ENCODE data around the gene TSC22D2.
A peak's percentile ranks its signal among the peaks of the same experiment; 100 is the strongest.

The TSC22D2 gene

GRCh38 chr3:150408221-150409124, at the start of gene TSC22D2:
Gene TSC22D2, plus strand, starts transcription at chr3:150408298. Its CDS starts 1,053 bp downstream, at chr3:150409351.
- DNase-seq, result peak; percentile 94

- DNase-seq, result no peak
Observed at GRCh38 chr3:150359381-150359780, 48.7 kb upstream of the TSC22D2 start.

GRCh38 chr3:150360966-150361365, 47.1 kb upstream of the TSC22D2 start:
- DNase-seq, result no peak

GRCh38 chr3:150362515-150363302, 45.4 kb upstream of the TSC22D2 start:
- no peak for DNase-seq

- no peak for DNase-seq
Observed at GRCh38 chr3:150363420-150363819, 44.7 kb upstream of the TSC22D2 start.

GRCh38 chr3:150365132-150365604, 42.9 kb upstream of the TSC22D2 start:
- peak; percentile 36 for DNase-seq

GRCh38 chr3:150367757-150368156, 40.3 kb upstream of the TSC22D2 start:
- DNase-seq, result no peak

GRCh38 chr3:150370122-150370602, 37.9 kb upstream of the TSC22D2 start:
- DNase-seq, result no peak

- DNase-seq, result no peak
Observed at GRCh38 chr3:150370999-150371398, 37.1 kb upstream of the TSC22D2 start.

GRCh38 chr3:150371741-150372254, 36.3 kb upstream of the TSC22D2 start:
- DNase-seq, result no peak

GRCh38 chr3:150372320-150372719, 35.8 kb upstream of the TSC22D2 start:
- no peak for DNase-seq

GRCh38 chr3:150372722-150373121, 35.4 kb upstream of the TSC22D2 start:
- DNase-seq, result no peak

GRCh38 chr3:150373234-150373875, 34.7 kb upstream of the TSC22D2 start:
- DNase-seq, result no peak

- DNase-seq, result no peak
Observed at GRCh38 chr3:150374975-150375374, 33.1 kb upstream of the TSC22D2 start.

GRCh38 chr3:150376001-150376848, 31.9 kb upstream of the TSC22D2 start:
- no peak for DNase-seq

- DNase-seq, result no peak
Observed at GRCh38 chr3:150377601-150378300, 30.3 kb upstream of the TSC22D2 start.

- no peak for DNase-seq
Observed at GRCh38 chr3:150378301-150378748, 29.8 kb upstream of the TSC22D2 start.

GRCh38 chr3:150379469-150379868, 28.6 kb upstream of the TSC22D2 start:
- DNase-seq, result no peak

GRCh38 chr3:150384296-150385212, 23.5 kb upstream of the TSC22D2 start:
- peak; percentile 78 for DNase-seq

Measured in activated CD4-positive, alpha-beta T cell treated with anti-CD3 and anti-CD28 coated beads, Interleukin-10, Interleukin-2, amounts not matched to agents 100 ng/mL and 50 ng/mL, durations not matched to agents 16 hours and 8 hours (primary cell).